Left lung (tissue), 10 donors: ENCODE measurements around the gene PDSS1. TPM values are rescaled to one million over a fixed set of nuclear protein-coding genes. Genes with fewer than 3 reads are reported as not detected.
A peak's percentile ranks its signal among the peaks of the same experiment; 100 is the strongest.
"Not testable (repeated sequence)": the region's sequence is repeated elsewhere in the genome, so short reads cannot be mapped to it uniquely, and the experiment has no call there.

Source experiments
- ATAC-seq: fragments of 200-7000 bp; cut with Tn5 transposase; one replicate; pipeline ENCODE4 v1.9.1; 2020; ENCODE audit warnings: moderate library complexity
- DNase-seq, 4 donors: peaks; one replicate each; pipeline ENCODE4 v3.0.0-alpha.2; 2013 to 2020
- H3K27ac ChIP-seq, 2 donors: fragments of 200-600 bp; sonication (generic) in 1 of 2; one replicate each; pipeline versions ENCODE4 v1.5.0 to v1.8.0; 2020 to 2021
- H3K27me3 ChIP-seq, 2 donors: fragments of 200-600 bp; sonication (generic) in 1 of 2; one replicate each; pipeline versions ENCODE4 v1.5.0 to v1.8.0; 2020 to 2021
- H3K36me3 ChIP-seq, 2 donors: fragments of 200-600 bp; sonication (generic) in 1 of 2; one replicate each; pipeline versions ENCODE4 v1.5.0 to v1.8.0; 2020 to 2021
- H3K4me1 ChIP-seq, 2 donors: fragments of 200-600 bp; one replicate each; pipeline ENCODE4 v1.8.0; 2021
- H3K4me3 ChIP-seq, 2 donors: fragments of 200-600 bp; sonication (generic) in 1 of 2; one replicate each; pipeline versions ENCODE4 v1.5.0 to v1.8.0; 2020 to 2021; ENCODE audit warnings: mild to moderate bottlenecking in 1 of 2
- H3K9me3 ChIP-seq, 2 donors: fragments of 200-600 bp; sonication (generic) in 1 of 2; one replicate each; pipeline versions ENCODE4 v1.5.0 to v1.8.0; 2020 to 2021
- CTCF ChIP-seq, 2 donors: fragments of 200-600 bp; sonication (generic) in 1 of 2; IDR thresholded peaks; one replicate each; pipeline versions ENCODE4 v1.5.0 to v1.8.0; 2021; ENCODE audit warnings: antibody characterized with exemption in 2 of 2
- intact Hi-C, 2 donors: fragments of 100-400 bp; cut with DNase I; formaldehyde crosslinking; loops; one replicate each; pipeline versions ENCODE4 v1.11.2 to v1.14.2; 2022
- polyA plus RNA-seq, 6 donors: library from polyadenylated mRNA; unstranded; fragments of 120-200 nt; gene quantifications; one replicate each; pipeline ENCODE4 v1.2.1, GENCODE V29; 2013; ENCODE audit not compliant: insufficient read length in 6 of 6
- total RNA-seq, 2 donors: library from RNA; stranded (reverse); fragmentation: NEBNext Ultra II Directional; extraction: Animal tissue kit (Norgen Biotek cat#: 25700); gene quantifications; one replicate each; pipeline ENCODE4 v1.2.1, GENCODE V29; 2021
- donor health status: DM: no; HTN: yes; CAD: no.
- donor health status: DM: no; HTN: no; CAD: no.

PDSS1 gene
- total and polyA plus RNA-seq, 8 donors, result 7.1 to 17.3 (median 12.7) TPM

GRCh38 chr10:26780106-26780792, 82.7 kb downstream of the PDSS1 start:
- no peaks in the 10 kb centered on the region for H3K36me3 ChIP-seq
- H3K9me3 ChIP-seq, result no peaks in the 10 kb centered on the region
- ATAC-seq, result no peak
- H3K4me3 ChIP-seq, result no peak overlapping the region
- H3K27ac ChIP-seq, result no peak overlapping the region
- no peaks in the 10 kb centered on the region for H3K27me3 ChIP-seq
- no peak for DNase-seq
- no peak for TF ChIP-seq CTCF (IDR thresholded peaks at IDR 0.05)
- peaks cover 0 to 40% of the 10 kb centered on the region in 2 donors for H3K4me1 ChIP-seq
- intact Hi-C loops, result no loop called here

- H3K4me1 ChIP-seq, result peaks cover 0 to 40% of the 10 kb centered on the region in 2 donors
- H3K4me3 ChIP-seq, result no peak overlapping the region
- DNase-seq (no peak), ATAC-seq (peak; percentile 68)
- no peaks in the 10 kb centered on the region for H3K9me3 ChIP-seq
- TF ChIP-seq CTCF (IDR thresholded peaks at IDR 0.05), result no peak
- intact Hi-C loops, result no loop called here
- H3K27ac ChIP-seq, result no peak overlapping the region
- no peaks in the 10 kb centered on the region for H3K27me3 ChIP-seq
- H3K36me3 ChIP-seq, result no peaks in the 10 kb centered on the region
These were observed 83.5 kb downstream of the PDSS1 start for GRCh38 chr10:26780793-26781601.

- no peak for ATAC-seq
- H3K4me1 ChIP-seq, result peaks cover 0 to 40% of the 10 kb centered on the region in 2 donors
- H3K27ac ChIP-seq, result no peak overlapping the region
- H3K9me3 ChIP-seq, result no peaks in the 10 kb centered on the region
- intact Hi-C loops, result no loop called here
- no peak for DNase-seq
- no peak overlapping the region for H3K4me3 ChIP-seq
- no peaks in the 10 kb centered on the region for H3K27me3 ChIP-seq
- TF ChIP-seq CTCF (IDR thresholded peaks at IDR 0.05), result no peak
- H3K36me3 ChIP-seq, result no peaks in the 10 kb centered on the region
These were observed 84.3 kb downstream of the PDSS1 start for GRCh38 chr10:26781797-26782196.

GRCh38 chr10:26787362-26787761, 89.9 kb downstream of the PDSS1 start:
- H3K9me3 ChIP-seq, result no peaks in the 10 kb centered on the region
- H3K4me1 ChIP-seq, result peaks cover 0 to 10% of the 10 kb centered on the region in 2 donors
- no peaks in the 10 kb centered on the region for H3K27me3 ChIP-seq
- H3K36me3 ChIP-seq, result no peaks in the 10 kb centered on the region
- intact Hi-C loops, result no loop called here
- no peak overlapping the region for H3K4me3 ChIP-seq
- TF ChIP-seq CTCF (IDR thresholded peaks at IDR 0.05), result no peak
- DNase-seq, result no peak
- ATAC-seq, result no peak
- H3K27ac ChIP-seq, result no peak overlapping the region

GRCh38 chr10:26789779-26790178, 92.3 kb downstream of the PDSS1 start:
- H3K4me1 ChIP-seq, H3K9me3 ChIP-seq, intact Hi-C loops, H3K4me3 ChIP-seq, H3K27me3 ChIP-seq, H3K36me3 ChIP-seq, DNase-seq, ATAC-seq, H3K27ac ChIP-seq: not testable (repeated sequence)
